GM19099 (cell line): ENCODE results near the gene THAP3.

Experiments
- POLR2A ChIP-seq: IDR thresholded peaks from 3 replicates; pipeline ENCODE4 v1.6.1; 2011; ENCODE audit warnings: low read depth; ENCODE audit not compliant: insufficient read length; ENCODE audit errors: extremely low read depth

Gene THAP3

DNA sequence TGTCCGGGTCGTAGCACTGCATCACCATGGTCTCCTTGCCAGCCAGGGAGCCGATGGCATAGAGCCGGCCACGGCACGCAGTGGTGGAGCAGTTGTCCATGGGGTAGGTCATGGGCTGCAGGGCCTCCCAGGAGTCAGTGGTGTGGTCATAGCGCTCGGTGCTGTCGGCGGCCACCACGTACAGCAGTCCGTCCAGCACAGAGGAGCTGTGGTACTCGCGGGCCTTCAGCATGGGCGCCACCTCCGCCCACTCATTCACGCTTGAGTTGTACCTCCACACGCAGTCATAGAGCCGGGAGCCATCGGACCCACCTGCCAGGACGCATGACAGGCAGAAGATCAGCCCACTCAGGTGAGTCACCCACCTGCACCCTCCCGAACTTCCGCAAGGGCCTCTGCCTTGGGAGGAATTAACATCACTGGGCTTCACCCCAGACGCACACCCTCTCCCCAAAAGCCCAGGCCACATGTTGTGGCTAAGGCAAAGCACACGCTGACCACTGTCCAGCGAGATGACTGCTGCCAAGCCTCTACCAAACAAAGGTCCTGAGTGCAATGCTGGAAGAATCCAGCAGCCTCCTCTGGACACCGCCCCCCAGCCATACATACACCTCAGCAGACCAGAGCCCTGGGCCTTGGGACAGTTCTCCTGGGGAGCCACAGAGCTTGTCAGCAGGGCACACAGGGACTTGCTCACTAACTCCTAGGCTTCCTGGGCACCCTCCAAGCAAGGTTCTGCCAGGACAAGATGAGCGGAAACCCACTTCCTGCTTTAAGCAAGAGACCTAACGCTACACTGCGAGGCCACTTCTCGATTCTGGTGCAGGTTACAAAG is 25.3 kb upstream of the THAP3 start:
- TF ChIP-seq POLR2A = no peak

DNA sequence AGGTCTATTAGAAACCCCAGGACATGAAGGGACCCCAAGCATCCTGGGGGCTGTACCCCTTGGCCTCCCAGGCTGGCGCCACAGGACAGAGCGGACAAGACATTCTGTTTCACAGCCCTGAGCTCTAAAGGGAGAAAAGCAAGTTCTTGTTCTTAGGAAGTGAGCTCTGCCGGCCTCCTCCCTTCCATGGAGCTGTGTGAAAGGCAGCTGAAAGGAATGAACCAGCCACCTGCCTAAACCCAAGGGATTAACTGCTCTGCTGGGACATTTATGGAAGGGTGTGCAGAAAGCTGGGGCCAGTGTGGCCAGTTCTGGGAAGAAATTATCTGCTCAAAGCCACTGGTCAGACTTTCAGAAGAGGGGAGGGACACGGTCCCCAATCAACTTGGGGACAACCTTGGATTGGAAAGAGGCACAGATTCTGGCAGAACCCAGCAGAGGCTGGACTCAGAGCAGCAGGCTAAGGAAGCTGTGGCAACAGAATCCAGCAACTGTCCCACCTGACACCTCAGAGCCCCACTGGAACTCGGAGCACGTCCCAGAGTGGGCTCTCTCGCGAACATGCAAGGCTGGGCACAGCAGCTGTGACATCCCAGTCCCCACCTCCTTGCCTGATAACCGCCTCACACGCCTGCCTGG is 24.1 kb upstream of the THAP3 start:
- no peak for TF ChIP-seq POLR2A

DNA sequence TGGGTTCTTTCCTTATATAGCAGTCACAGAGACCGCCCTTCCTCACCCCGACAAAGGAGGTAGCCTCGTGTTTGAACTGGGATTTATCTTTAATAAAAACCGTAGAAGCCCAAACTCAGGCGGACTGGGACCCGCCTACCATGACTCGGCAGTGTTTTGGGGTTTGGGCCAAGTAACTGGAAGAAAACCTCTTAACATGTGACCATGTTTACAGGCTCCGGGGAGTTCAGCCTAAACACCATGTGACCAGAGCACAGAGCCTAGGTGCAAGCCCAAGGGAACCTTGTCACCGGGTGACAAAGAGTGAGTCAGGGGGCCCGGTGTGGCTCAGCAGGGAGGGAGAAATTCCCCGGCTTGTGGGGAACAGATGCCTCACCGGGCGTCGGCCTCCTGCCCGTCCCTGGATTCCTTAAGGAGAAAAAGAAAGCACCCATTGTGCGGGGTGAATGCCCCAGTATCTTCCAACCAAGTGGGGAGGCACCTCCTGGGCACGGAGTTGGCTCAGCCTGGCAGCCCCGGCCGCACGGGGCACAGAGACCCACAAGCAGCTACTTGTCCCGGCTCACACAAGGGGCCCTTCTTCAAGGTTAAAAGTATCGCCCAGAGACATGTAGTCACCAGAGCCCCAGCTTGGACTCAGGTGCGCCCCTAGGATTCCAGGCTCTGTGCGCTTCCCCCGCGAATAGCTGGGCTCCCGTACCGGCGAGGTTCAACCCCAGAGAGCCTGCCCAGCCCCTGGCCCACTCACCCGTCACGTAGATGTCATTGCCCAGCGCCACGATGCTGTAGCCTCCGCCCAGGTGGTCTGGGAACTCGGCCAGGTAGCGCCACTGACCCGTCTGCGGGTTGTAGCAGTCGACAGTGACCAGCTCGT is 23.4 kb upstream of the THAP3 start:
- peak; percentile 11 for TF ChIP-seq POLR2A

DNA sequence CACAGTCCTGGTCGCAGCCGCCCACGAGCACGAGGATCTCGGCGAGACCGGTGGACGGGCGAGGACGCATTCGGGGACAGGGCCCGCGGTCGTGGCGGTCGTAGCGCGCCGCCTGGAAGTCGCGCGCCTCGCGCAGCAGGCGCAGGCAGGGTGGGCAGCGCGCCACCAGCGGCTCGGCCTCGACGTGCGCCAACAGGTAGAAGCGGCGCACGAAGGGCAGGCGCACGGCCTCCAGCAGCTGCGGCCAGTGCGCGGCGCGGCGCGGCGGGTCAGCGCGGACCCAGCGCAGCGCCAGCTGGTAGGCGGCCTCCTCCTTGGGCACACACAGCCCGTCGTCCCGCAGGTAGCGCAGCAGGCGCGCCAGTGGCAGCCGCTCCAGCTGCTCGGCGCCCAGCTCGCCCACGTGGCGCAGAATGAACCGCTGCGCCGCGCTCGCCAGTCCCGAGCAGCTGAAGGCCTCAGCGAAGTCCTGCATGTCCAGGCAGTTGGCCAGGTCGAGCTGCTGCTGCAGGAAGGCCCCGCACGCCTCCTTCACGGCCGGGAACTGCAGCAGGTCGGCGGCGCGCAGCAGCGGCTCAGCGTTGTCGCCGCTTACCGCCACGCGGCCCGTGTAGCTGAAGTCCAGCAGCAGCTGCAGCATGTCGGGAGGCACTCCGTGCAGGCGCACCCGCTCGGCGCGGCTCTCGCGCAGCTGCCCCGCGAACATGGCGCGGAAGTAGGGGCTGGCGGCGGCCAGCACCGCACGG is 22.6 kb upstream of the THAP3 start:
- no peak for TF ChIP-seq POLR2A

DNA sequence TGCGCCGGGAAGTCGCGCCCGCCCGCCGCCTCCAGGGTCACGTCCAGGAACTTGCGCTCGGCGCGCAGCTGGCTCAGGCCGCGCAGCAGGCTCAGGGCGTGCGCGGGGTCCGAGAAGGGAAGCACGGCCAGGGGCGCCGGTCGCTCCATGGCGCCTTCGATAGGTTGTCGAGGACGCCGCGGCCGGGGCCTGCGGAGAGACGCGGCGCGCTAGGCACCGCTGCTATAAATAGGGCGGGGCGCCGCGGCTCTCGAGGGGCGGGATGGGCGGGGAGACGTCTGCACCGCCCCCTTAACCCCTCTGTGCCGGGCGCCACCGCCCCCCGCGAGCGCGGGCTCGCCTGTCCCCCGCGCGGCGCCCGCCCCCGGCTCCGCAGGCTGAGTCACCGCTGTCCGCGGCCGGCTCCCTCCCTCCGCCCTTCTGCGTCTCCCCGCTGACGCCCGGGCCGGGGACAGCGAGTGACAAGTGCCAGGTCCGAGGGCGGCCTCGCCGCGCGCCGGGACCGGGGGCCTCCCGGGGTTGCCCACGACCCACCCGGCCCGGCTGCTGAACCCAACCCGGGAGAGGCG is 21.9 kb upstream of the THAP3 start, which contains the start of gene KLHL21:
TSS of gene KLHL21 (minus strand) at position 201 of the 569 bp plus-strand sequence. CDS start at position 149, 52 bp downstream.
- peak; percentile 90 for TF ChIP-seq POLR2A

DNA sequence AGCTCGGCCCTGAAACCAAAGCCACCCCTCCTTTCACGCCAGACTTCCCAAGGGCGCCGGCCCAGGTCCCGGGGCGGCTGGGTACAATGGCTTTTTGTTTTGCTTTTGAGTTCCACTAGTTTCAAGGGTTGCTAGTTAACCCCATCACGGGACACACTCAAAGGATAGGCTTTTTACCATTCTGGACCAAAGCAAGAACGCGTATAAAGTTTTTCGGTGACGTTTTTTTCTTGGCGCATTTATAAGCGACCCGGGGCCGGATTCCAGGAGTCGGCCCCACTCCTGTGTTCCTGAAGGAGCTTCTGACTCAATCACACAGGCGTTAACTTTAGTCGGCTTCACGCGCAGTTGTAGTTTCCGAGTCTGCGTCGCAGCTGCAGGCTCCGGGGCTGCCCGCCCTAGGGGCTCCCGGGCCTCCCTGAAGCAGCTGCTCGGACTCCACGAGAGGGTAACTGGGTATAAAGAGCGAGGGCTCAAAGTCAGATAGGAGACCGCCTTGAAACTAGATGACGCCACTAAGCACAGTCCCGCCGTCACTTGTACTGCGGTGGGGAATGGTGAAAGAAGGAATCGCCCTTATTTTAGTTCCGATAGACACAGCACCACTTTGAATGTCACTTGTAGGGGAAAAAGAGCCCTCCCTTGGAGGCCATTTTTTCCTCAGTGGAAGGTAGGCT is 21.3 kb upstream of the THAP3 start:
- TF ChIP-seq POLR2A = no peak

DNA sequence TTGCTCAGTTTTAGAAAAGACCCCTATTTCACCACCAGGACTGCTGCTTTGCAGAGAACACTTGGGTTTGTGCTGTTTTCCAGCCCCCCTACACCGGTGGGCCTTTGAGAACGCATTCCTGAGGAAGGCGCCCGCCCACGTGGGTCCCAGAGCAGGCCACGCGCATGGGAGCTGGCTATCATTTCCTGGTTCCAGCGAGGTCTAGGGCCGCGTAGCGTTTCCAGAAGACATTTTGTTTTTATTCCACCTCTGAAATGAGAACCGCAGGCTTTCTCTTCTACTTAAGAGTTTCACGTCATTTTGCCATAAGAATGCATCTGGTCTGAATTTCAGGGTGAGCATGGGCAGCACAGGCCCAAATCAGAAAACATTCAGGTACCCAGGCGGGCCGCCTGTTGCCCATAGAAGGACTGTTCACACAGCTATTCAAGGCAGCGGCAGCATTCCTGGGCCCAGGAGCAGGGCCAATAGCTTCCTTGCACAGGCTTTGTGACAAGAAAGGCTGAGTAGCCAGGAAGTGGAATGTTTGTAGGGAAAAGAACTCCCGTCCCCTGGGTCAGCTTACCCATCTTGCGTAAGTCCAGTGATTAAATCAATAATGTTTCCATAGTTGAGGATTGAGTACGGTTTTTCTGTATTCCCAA is 20.6 kb upstream of the THAP3 start:
- TF ChIP-seq POLR2A = no peak

DNA sequence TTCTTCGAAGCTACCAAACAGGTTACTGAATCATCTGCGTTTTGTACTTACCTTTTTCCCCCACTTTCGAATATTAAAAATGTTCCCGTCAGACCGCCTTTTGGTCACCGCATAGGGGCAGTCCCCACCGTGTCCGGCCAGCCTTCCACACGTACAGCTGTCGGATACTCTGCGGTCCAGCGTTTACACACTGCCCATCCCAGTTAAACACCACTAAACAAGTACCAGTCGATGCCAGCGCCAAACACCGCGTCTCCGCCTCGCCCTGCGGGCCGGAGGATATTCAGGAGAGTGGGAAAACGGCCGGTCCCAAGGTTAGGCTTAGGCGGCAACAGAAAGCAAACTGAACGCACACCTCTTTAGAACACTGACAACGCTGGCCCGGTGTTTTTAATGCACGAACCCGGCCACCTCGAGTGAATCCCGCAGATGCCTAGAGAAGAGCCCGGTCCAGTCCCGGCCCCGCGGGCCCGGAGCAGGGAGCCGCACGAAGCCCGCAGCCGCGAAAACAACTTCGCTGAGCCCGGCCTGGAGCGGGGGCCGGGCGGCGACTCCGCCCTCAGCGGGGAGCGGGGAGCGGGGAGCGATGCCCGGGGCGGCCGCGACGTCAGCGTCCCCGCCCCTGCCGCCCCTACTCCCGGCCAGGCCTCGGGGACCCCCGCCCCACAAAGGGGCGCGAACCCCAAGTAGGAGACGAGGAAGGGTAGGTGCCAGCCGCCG is 11.9 kb upstream of the THAP3 start:
- no peak for TF ChIP-seq POLR2A

DNA sequence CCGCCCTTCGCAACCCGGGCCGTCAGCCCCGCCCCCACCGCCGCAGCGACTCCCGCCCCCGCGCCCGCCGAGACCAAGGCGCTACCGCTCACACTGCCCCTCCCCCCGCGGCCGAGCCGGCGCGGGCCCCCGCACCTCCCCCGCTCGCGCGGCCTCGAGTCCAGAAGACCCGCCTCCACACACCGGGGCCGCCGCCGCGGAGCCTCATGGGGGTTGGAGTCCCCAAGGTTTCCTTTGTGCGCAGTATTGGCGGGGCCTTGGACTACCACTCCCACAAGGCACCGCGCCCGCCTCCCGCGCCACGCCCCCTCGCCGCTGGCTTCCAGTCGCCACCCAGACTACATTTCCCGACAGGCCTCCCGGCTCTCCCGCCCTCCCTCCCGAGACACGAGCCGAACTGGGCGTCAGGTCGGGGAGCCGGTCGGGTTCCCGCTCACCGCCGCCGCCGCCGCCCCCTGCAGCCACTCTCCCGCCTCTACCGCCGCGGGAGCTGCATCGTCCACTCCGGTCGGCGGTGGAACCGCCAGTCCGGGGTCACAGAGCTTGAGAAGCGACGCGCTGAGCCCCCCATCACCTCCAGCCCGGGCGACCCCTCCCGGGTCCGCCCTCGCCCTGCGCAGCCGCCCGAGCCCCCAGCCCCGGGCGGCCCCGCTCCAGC is 11.2 kb upstream of the THAP3 start, which contains the start of gene PHF13:
TSS of gene PHF13 (plus strand) at position 371 of the 658 bp plus-strand sequence. CDS start 336 bp downstream, outside the sequence.
- TF ChIP-seq POLR2A = peak; percentile 42

DNA sequence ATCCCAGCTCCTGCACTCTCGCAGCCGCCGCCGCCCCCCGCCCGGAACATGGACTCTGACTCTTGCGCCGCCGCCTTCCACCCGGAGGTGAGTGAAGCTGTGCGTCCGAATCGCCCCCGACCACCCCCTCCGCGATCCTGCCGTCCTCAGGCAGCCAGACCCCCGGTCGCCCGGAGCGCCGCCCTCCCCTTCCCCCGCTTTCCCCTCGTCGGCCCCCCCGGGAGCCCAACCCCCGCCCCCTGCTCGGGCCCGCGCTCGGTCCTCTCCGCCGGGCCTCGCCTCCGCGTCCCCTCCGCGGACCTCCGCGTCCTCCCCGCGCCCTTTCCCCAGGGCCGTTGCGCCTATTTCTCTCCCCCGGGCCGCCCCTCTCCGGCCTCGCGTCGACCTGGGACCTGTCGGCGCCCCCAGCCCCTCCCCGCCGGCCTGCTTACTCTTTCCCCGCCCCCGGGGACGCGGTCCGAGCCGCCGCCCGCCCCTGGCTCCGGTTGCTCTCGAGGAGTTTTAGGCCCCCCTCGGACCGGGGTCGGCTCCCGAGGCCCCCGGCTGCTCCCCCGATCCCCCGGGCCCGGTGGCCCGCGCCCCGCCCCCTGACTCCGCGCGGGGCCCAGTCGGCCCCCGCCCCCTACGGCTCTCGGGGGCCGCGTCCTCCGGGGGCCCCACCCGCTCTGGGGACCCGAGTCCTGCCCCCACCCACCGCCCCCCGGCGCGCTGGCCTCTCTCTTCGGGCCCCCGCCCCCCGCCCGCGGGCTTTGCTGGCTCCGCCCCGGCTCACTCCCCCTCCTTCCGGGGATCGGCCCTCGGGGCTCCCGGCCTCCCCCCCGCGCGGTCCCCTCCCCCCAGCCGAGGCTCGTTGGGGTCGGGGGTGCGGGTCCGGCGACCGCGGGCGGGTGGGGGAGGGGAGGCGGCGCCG is 10.4 kb upstream of the THAP3 start:
- no peak for TF ChIP-seq POLR2A
